H1 (cell line): ENCODE data around the gene NOTCH2. TPM values are rescaled to one million over a fixed set of nuclear protein-coding genes. Genes with fewer than 3 reads are reported as not detected.
"Not testable (repeated sequence)": the region's sequence is repeated elsewhere in the genome, so short reads cannot be mapped to it uniquely, and the experiment has no call there.

Experiments
- CTCF ChIA-PET: fragments of 300-600 bp; sonication (Branson Sonifier 250); formaldehyde crosslinking; loops from one replicate; lab custom pipeline; 2021; ENCODE audit not compliant: partially characterized antibody; lab: Charles Lee
- POLR2A ChIA-PET: fragments of 300-600 bp; sonication (Branson Sonifier 250); formaldehyde crosslinking; loops from one replicate; lab custom pipeline; 2021; ENCODE audit warnings: inconsistent platforms; ENCODE audit not compliant: partially characterized antibody; lab: Charles Lee
- DNase-seq, 2 experiments: peaks; one replicate each; pipeline versions ENCODE4 v3.0.0 to v3.0.0-alpha.2; 2010 to 2022; ENCODE audit warnings: low spot score in 2 of 2, low read depth in 1 of 2, mixed read lengths in 1 of 2
- FAIRE-seq: peaks from 2 replicates; lab custom pipeline; 2011; peaks lifted over from hg19 to GRCh38; lab: Jason Lieb, UNC
- H2AFZ ChIP-seq: 2 replicates; pipeline ENCODE4 v1.8.1; 2012; ENCODE audit warnings: low read length, inconsistent platforms
- H2AK5ac ChIP-seq: 2 replicates; pipeline ENCODE4 v1.6.1; 2013; ENCODE audit warnings: low read depth, low read length
- H2BK120ac ChIP-seq: replicated peaks from 2 replicates; pipeline ENCODE3; 2013; ENCODE audit warnings: low read depth, low read length, inconsistent platforms
- H2BK12ac ChIP-seq: 2 replicates; pipeline ENCODE4 v1.6.1; 2013; ENCODE audit warnings: low read depth, low read length
- H2BK15ac ChIP-seq: 2 replicates; pipeline ENCODE4 v1.6.1; 2013; ENCODE audit warnings: low read length
- H2BK20ac ChIP-seq: 2 replicates; pipeline ENCODE4 v1.6.1; 2013; ENCODE audit warnings: low read length
- H2BK5ac ChIP-seq: 2 replicates; pipeline ENCODE4 v1.6.1; 2013; ENCODE audit warnings: low read depth, low read length
- H3K14ac ChIP-seq: 2 replicates; pipeline ENCODE4 v1.6.1; 2013; ENCODE audit warnings: inconsistent platforms; ENCODE audit not compliant: insufficient read length
- H3K18ac ChIP-seq: 2 replicates; pipeline ENCODE4 v1.6.1; 2013; ENCODE audit warnings: low read length; ENCODE audit errors: extremely low read depth
- H3K23ac ChIP-seq: 2 replicates; pipeline ENCODE4 v1.6.1; 2013; ENCODE audit warnings: inconsistent platforms; ENCODE audit not compliant: insufficient read length
- H3K23me2 ChIP-seq: 2 replicates; pipeline ENCODE4 v1.6.1; 2013; ENCODE audit warnings: low read depth, low read length
- H3K27ac ChIP-seq: 2 replicates; pipeline ENCODE4 v1.6.1; 2011; ENCODE audit warnings: low read depth, low read length, inconsistent platforms
- H3K27me3 ChIP-seq, 4 experiments: replicated peaks in 1 of 4; 1 replicate in 1 of 4; 2 replicates in 3 of 4; pipeline versions ENCODE4 v1.6.1 to v1.8.1; 2011 to 2013; ENCODE audit warnings: low read length in 3 of 4, mild to moderate bottlenecking in 3 of 4, inconsistent platforms in 2 of 4, mixed read lengths in 2 of 4, moderate library complexity in 1 of 4; ENCODE audit not compliant: control insufficient read depth in 3 of 4, insufficient read depth in 3 of 4; ENCODE audit errors: extremely low read depth in 1 of 4
- H3K36me3 ChIP-seq, 4 experiments: 2 replicates each; pipeline versions ENCODE4 v1.6.1 to v1.8.1; 2011 to 2013; ENCODE audit warnings: mild to moderate bottlenecking in 4 of 4, low read length in 3 of 4, moderate library complexity in 2 of 4, control low read depth in 1 of 4, inconsistent platforms in 1 of 4; ENCODE audit not compliant: insufficient read depth in 4 of 4, control insufficient read depth in 2 of 4
- H3K4ac ChIP-seq: replicated peaks from 2 replicates; pipeline ENCODE3; 2013; ENCODE audit warnings: low read length, low read depth, mixed read lengths, inconsistent platforms; ENCODE audit not compliant: insufficient read length
- H3K4me1 ChIP-seq, 4 experiments: replicated peaks in 1 of 4; 1 replicate in 1 of 4; 2 replicates in 3 of 4; pipeline versions ENCODE4 v1.6.1 to v1.8.1; 2011 to 2013; ENCODE audit warnings: low read length in 3 of 4, inconsistent platforms in 2 of 4, mixed read lengths in 1 of 4; ENCODE audit not compliant: insufficient read depth in 4 of 4, control insufficient read depth in 3 of 4
- H3K4me2 ChIP-seq, 2 experiments: 2 replicates each; pipeline versions ENCODE4 v1.6.1 to v1.8.1; 2011 to 2013; ENCODE audit warnings: low read depth in 2 of 2, low read length in 2 of 2, control low read depth in 1 of 2, inconsistent platforms in 1 of 2, mild to moderate bottlenecking in 1 of 2; ENCODE audit not compliant: insufficient read depth in 1 of 2
- H3K4me3 ChIP-seq, 4 experiments: fragments of 200-600, 300-600 bp in 1 of 4; sonication (generic), shearing (Covaris generic), sonication (Bioruptor Twin) in 1 of 4; 2 replicates each; pipeline versions ENCODE4 v1.5.1 to v1.8.1; 2011 to 2016; ENCODE audit warnings: low read length in 4 of 4, low read depth in 3 of 4, control low read depth in 2 of 4, inconsistent platforms in 2 of 4, mild to moderate bottlenecking in 2 of 4, mixed read lengths in 1 of 4, moderate library complexity in 1 of 4; ENCODE audit not compliant: insufficient read depth in 2 of 4; ENCODE audit errors: extremely low read depth in 1 of 4
- H3K56ac ChIP-seq: replicated peaks from 2 replicates; pipeline ENCODE3; 2013; ENCODE audit warnings: low read depth, mild to moderate bottlenecking, mixed read lengths, low read length, inconsistent platforms; ENCODE audit not compliant: insufficient read length
- H3K79me1 ChIP-seq: 2 replicates; pipeline ENCODE4 v1.6.1; 2013; ENCODE audit warnings: low read depth, low read length, control low read depth
- H3K79me2 ChIP-seq, 2 experiments: 2 replicates each; pipeline versions ENCODE4 v1.6.1 to v1.8.1; 2012 to 2013; ENCODE audit warnings: low read length in 2 of 2, mild to moderate bottlenecking in 2 of 2, inconsistent platforms in 1 of 2; ENCODE audit not compliant: insufficient read depth in 2 of 2, control insufficient read depth in 1 of 2
- H3K9ac ChIP-seq, 4 experiments: replicated peaks in 1 of 4; 1 replicate in 1 of 4; 2 replicates in 3 of 4; pipeline versions ENCODE4 v1.6.1 to v1.8.1; 2011 to 2013; ENCODE audit warnings: low read depth in 3 of 4, low read length in 3 of 4, control low read depth in 2 of 4, mild to moderate bottlenecking in 2 of 4, moderate library complexity in 2 of 4, inconsistent platforms in 1 of 4; ENCODE audit errors: extremely low read depth in 1 of 4
- H3K9me3 ChIP-seq, 2 experiments: 2 replicates each; pipeline versions ENCODE4 v1.6.1 to v1.8.1; 2012 to 2013; ENCODE audit warnings: mild to moderate bottlenecking in 2 of 2, moderate library complexity in 2 of 2, control low read depth in 1 of 2, inconsistent platforms in 1 of 2, low read depth in 1 of 2, low read length in 1 of 2, mixed read lengths in 1 of 2; ENCODE audit not compliant: insufficient read depth in 2 of 2
- H4K20me1 ChIP-seq, 2 experiments: replicated peaks in 1 of 2; 2 replicates each; pipeline versions ENCODE3 to v1.8.1; 2011 to 2013; ENCODE audit warnings: inconsistent platforms in 2 of 2, low read length in 2 of 2, mild to moderate bottlenecking in 1 of 2; ENCODE audit not compliant: insufficient read depth in 2 of 2, control insufficient read depth in 1 of 2
- H4K5ac ChIP-seq: 2 replicates; pipeline ENCODE4 v1.6.1; 2013; ENCODE audit warnings: low read length, low read depth, mixed read lengths, inconsistent platforms; ENCODE audit not compliant: insufficient read length
- H4K8ac ChIP-seq: 2 replicates; pipeline ENCODE4 v1.8.0; 2013; ENCODE audit warnings: mild to moderate bottlenecking, moderate library complexity, low read length, inconsistent platforms; ENCODE audit not compliant: insufficient read depth; ENCODE audit errors: extremely low read depth
- H4K91ac ChIP-seq: replicated peaks from 2 replicates; pipeline ENCODE3; 2013; ENCODE audit warnings: low read length, mixed read lengths, inconsistent platforms; ENCODE audit not compliant: insufficient read length
- WGBS, 2 experiments: shearing (Covaris generic) in 1 of 2; methylation state at CpG; one replicate each; pipeline versions ENCODE4 v1.1.6 to v1.1.7; 2013 to 2015; ENCODE audit warnings: low lambda C conversion rate in 2 of 2, mixed read lengths in 2 of 2, inconsistent platforms in 1 of 2, low coverage in 1 of 2, missing lambda C conversion rate in 1 of 2; ENCODE audit not compliant: insufficient replicate concordance in 2 of 2, insufficient coverage in 1 of 2, insufficient read length in 1 of 2; ENCODE audit errors: extremely low coverage in 1 of 2, missing lambda C conversion rate in 1 of 2; 5-methylcytosine and 5-hydroxymethylcytosine counted together
- polyA plus RNA-seq, 7 experiments: library from polyadenylated mRNA; depleted of rRNA in 3 of 7; stranded (reverse) in 5 of 7; unstranded in 2 of 7; fragments of >200 nt in 5 of 7; fragments of 200-250 nt in 2 of 7; gene quantifications; 1 replicate in 5 of 7; 2 replicates in 1 of 7; 4 replicates in 1 of 7; pipeline versions ENCODE4 v1.2.1 to v1.2.3, GENCODE V29; 2011 to 2013; ENCODE audit warnings: missing spikeins in 2 of 7, mixed read lengths in 2 of 7
- total RNA-seq: library from RNA; stranded (reverse); fragmentation: NEBNext Ultra II Directional; extraction: Animal tissue kit (Norgen Biotek cat#: 25700); gene quantifications from 2 replicates; pipeline ENCODE4 v1.2.1, GENCODE V29; 2021

Gene NOTCH2
- total and polyA plus RNA-seq, 2 of the 8 experiments (the other 6 are each of a cell fraction or from before 2014, with no cell fraction given) = 17.7 to 63.0 TPM

GRCh38 chr1:120014978-120015377 is 54.5 kb downstream of the NOTCH2 start:
- H3K27me3 ChIP-seq, H3K9me3 ChIP-seq, POLR2A ChIA-PET, CTCF ChIA-PET, H2AK5ac ChIP-seq, H3K4me2 ChIP-seq, H3K27ac ChIP-seq, H3K4me1 ChIP-seq, H4K8ac ChIP-seq, DNase-seq, H3K18ac ChIP-seq, H2BK15ac ChIP-seq, H3K23ac ChIP-seq, H3K4me3 ChIP-seq, H3K23me2 ChIP-seq, H2BK12ac ChIP-seq, H2BK20ac ChIP-seq, H3K56ac ChIP-seq, H4K20me1 ChIP-seq, H2BK5ac ChIP-seq, H3K79me2 ChIP-seq, H4K91ac ChIP-seq, H3K9ac ChIP-seq, H2AFZ ChIP-seq, H3K79me1 ChIP-seq, H2BK120ac ChIP-seq, H3K14ac ChIP-seq, FAIRE-seq, H3K4ac ChIP-seq, H3K36me3 ChIP-seq, H4K5ac ChIP-seq: not testable (repeated sequence)
- WGBS, 2 experiments = 76% methylated on average over 5 of the region's 7 CpGs; no CpG with 5 or more reads in 1 of the 2 experiments

DNA sequence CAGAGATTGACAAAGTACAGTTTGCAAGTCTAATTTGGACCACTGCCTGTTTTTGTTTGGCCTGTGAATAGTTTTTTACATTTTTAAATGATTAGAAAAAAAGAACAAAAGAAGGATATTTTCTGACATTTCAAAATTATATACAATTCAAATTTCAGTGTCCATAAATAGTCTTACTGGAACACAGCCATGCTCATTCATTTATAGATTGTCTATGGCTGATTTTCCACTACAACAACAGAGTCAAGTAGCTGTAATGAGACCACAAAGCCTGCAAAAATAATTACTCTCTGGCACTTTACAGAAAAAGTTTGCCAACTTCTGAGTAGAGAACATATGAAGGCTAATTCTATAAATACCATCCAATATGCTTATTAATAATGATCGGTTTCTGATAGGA is 61.1 kb downstream of the NOTCH2 start:
- H3K23me2 ChIP-seq, H3K79me2 ChIP-seq, H2BK20ac ChIP-seq, H4K5ac ChIP-seq, CTCF ChIA-PET, H3K23ac ChIP-seq, H3K79me1 ChIP-seq, H3K56ac ChIP-seq, H3K4me2 ChIP-seq, H3K18ac ChIP-seq, POLR2A ChIA-PET, H2BK120ac ChIP-seq, H2BK5ac ChIP-seq, H2BK15ac ChIP-seq, H3K4ac ChIP-seq, H3K9ac ChIP-seq, H4K91ac ChIP-seq, FAIRE-seq, H4K8ac ChIP-seq, H4K20me1 ChIP-seq, H3K36me3 ChIP-seq, DNase-seq, H2BK12ac ChIP-seq, H2AFZ ChIP-seq, H3K27ac ChIP-seq, H3K14ac ChIP-seq, H3K27me3 ChIP-seq, H2AK5ac ChIP-seq, H3K4me3 ChIP-seq, H3K4me1 ChIP-seq, H3K9me3 ChIP-seq: not testable (repeated sequence)
- 100% methylated on average over 1 of the region's 1 CpG; no CpG with 5 or more reads in 1 of the 2 experiments for WGBS, 2 experiments
